ENCODE data around the gene MAML2. TPM values are rescaled to one million over a fixed set of nuclear protein-coding genes. Genes with fewer than 3 reads are reported as not detected.

Gene MAML2
- total RNA-seq, 4 donors from 2014 or later: 34.3 to 58.8 (median 56.0) TPM

- TF ChIP-seq CTCF (IDR thresholded peaks at IDR 0.05; ENCODE audit: low read depth): no peak
These were observed 3.1 kb downstream of the MAML2 start for GRCh38 chr11:96339706-96340554.

- no peak for TF ChIP-seq CTCF (IDR thresholded peaks at IDR 0.05; ENCODE audit: low read depth)
These were observed 3.9 kb downstream of the MAML2 start for GRCh38 chr11:96338910-96339705.

GRCh38 chr11:96337541-96338431 is 5.2 kb downstream of the MAML2 start:
- no peak for TF ChIP-seq CTCF (IDR thresholded peaks at IDR 0.05; ENCODE audit: low read depth)

GRCh38 chr11:96335388-96335787 is 7.6 kb downstream of the MAML2 start:
- TF ChIP-seq CTCF (IDR thresholded peaks at IDR 0.05; ENCODE audit: low read depth): no peak

GRCh38 chr11:96334219-96334618 is 8.8 kb downstream of the MAML2 start:
- no peak for TF ChIP-seq CTCF (IDR thresholded peaks at IDR 0.05; ENCODE audit: low read depth)

GRCh38 chr11:96333191-96333719 is 9.7 kb downstream of the MAML2 start:
- TF ChIP-seq CTCF (IDR thresholded peaks at IDR 0.05; ENCODE audit: low read depth): no peak
